Right cardiac atrium (tissue), 5 donors: ENCODE data around the gene COL23A1. TPM values are rescaled to one million over a fixed set of nuclear protein-coding genes. Genes with fewer than 3 reads are reported as not detected.

Experiments used
- ATAC-seq, 2 donors: fragments of 200-7000 bp; cut with Tn5 transposase; one replicate each; pipeline versions ENCODE4 v1.8.0 to v1.9.1; 2020; ENCODE audit warnings: moderate library complexity in 2 of 2, mild to moderate bottlenecking in 1 of 2
- DNase-seq, 3 donors: peaks; one replicate each; pipeline ENCODE4 v3.0.0-alpha.2; 2020
- H3K27ac ChIP-seq: one replicate; pipeline ENCODE4 v1.5.1; 2013; ENCODE audit warnings: mild to moderate bottlenecking, low read length, control low read depth, moderate library complexity
- H3K27me3 ChIP-seq: one replicate; pipeline ENCODE4 v1.6.1; 2013; ENCODE audit not compliant: control insufficient read depth, insufficient read depth
- H3K4me1 ChIP-seq: one replicate; pipeline ENCODE4 v1.6.1; 2013; ENCODE audit warnings: low read length; ENCODE audit not compliant: control insufficient read depth, insufficient read depth
- H3K4me3 ChIP-seq: one replicate; pipeline ENCODE4 v1.5.1; 2013; ENCODE audit warnings: low read length, control low read depth
- H3K9me3 ChIP-seq: one replicate; pipeline ENCODE4 v1.6.1; 2013; ENCODE audit warnings: low read length; ENCODE audit not compliant: control insufficient read depth
- WGBS: extraction: QIAGEN DNeasy Blood & Tissue Kit; methylation state at CpG from one replicate; pipeline ENCODE4 v1.1.7; 2013; 5-methylcytosine and 5-hydroxymethylcytosine counted together
- intact Hi-C, 4 donors: fragments of 100-400 bp; cut with DNase I; formaldehyde crosslinking; loops; one replicate each; pipeline versions ENCODE4 v1.11.0 to v1.14.0; 2022 to 2023
- polyA plus RNA-seq: library from polyadenylated mRNA; stranded (reverse); fragments of 200-250 nt; gene quantifications from one replicate; pipeline ENCODE4 v1.2.3, GENCODE V29; 2013
- total RNA-seq, 4 donors: library from RNA; stranded (reverse); fragmentation: NEBNext Ultra II Directional; extraction: Animal tissue kit (Norgen Biotek cat#: 25700); gene quantifications; one replicate each; pipeline ENCODE4 v1.2.1, GENCODE V29; 2021
- donor health status: healthy with polysubstance abuse.
- donor health status: DM: no; HTN: yes; CAD: no.
- donor health status: DM: no; HTN: no; CAD: no.
- donor health status: DM: no; HTN: yes; CAD: no; lungs with severe emphysema.
- donor health status: DM: yes; HTN: yes; CAD: no.

Gene COL23A1
- total and polyA plus RNA-seq, 5 donors: 2.5 to 13.6 (median 6.3) TPM

DNA sequence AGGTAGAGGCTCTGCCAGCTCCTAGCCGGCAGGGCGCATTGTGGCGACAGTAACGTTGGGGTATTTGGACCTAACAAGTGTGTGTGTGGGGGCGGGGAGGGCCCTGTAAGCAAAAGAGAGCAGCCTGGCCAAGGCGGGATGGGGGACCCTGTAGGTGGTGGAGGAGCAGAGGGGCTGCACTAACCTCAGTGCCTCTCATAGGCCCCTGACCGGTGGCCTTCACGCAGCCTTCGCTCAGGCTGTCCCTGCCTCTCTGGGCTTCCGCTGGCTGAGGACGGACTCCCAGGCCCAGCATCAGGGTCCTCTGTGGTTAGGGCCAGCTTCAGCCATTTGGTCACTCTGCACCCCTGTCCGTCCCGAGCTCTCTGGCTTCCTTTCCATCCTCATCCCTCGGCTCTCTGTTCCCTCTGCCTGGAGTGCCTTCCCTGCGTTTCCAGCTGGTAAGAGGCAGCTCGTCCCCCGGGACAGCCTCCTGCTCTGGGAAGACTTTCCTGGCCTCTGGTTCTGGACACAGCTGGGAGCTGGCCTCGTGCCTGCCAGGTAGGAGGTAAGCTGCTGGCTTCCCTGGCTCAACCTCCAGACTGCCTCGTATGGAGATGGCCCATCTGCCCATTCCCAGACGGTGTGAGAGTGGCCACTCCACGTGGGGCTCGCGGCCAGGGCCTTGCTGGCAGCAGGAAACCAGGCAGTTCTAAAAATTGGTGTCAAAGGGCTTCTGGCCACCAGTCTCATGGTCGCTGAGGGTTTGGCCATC lies 318.3 kb downstream of the COL23A1 start:
- ATAC-seq: no peak
- no peaks in the 10 kb centered on the region for H3K9me3 ChIP-seq
- intact Hi-C loops: no loop called here
- H3K4me3 ChIP-seq: no peak overlapping the region
- DNase-seq: peak in 2 of 3 donors; percentile 26 to 37
- H3K27me3 ChIP-seq: no peaks in the 10 kb centered on the region
- 75% methylated on average over 24 of the region's 24 CpGs for WGBS
- H3K27ac ChIP-seq: no peak overlapping the region
- no peaks in the 10 kb centered on the region for H3K4me1 ChIP-seq

DNA sequence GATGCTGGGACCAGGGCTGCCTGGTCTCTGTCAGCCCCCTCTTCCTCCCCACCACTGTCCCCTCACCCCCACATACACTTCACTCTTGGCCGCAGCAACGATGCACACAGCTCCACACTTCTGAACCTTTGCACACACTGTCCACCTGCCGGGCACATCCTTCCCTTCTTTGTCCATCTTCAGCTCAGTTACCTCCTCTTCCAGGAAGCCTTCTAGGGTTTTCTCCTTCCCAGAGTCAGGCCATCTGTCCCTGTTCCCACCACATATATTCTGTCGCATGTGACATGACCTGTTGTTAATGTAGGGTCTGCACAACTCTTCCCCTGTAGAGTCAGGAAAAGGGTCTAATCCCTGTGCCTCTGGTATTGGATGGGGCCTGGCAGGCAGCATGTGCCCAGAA lies 319.0 kb downstream of the COL23A1 start:
- H3K4me1 ChIP-seq: no peaks in the 10 kb centered on the region
- H3K4me3 ChIP-seq: no peak overlapping the region
- DNase-seq (peak in 1 of 3 donors; percentile 16), ATAC-seq (no peak)
- H3K27ac ChIP-seq: no peak overlapping the region
- no peaks in the 10 kb centered on the region for H3K9me3 ChIP-seq
- H3K27me3 ChIP-seq: no peaks in the 10 kb centered on the region
- intact Hi-C loops: no loop called here
- 85% methylated on average over 4 of the region's 4 CpGs for WGBS

DNA sequence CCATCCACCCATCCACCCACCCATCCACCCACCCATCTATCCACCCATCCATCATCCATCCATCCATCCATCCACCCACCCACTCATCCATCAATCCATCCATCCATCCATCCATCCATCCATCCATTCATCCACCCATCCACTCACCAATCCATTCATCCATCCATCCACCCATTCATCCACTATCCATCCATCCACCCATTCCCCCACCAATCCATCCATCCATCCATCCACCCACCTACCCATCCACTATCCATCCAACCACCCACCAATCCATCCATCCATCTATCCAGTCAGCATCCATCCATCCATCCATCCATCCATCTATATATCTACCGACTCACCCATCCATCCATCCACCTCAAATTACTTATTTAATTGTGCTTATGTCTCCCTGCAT lies 320.7 kb downstream of the COL23A1 start:
- H3K4me1 ChIP-seq: no peaks in the 10 kb centered on the region
- intact Hi-C loops: no loop called here
- no peaks in the 10 kb centered on the region for H3K27me3 ChIP-seq
- no peak overlapping the region for H3K4me3 ChIP-seq
- ATAC-seq (no peak), DNase-seq (no peak)
- H3K27ac ChIP-seq: no peak overlapping the region
- no peaks in the 10 kb centered on the region for H3K9me3 ChIP-seq
- 92% methylated on average over 1 of the region's 1 CpG for WGBS

DNA sequence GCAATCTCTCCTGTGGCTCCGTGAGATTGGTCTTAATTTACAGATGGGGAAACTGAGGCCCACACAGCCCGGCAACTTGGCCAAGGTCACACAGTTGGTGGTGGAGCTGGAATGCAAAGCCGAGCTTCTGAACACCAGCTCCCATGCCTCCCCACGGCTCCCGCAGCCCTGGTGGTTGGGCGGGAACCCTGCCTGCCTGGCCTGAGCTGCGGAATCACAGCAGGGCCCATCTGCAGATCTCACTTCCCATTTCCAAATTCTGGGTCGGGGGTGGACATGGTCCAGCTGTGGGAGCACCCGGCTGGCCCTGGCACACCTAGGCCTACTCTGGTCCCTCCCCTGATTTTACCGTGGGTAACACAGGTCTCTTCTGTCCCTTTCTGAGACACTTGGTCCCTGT lies 322.3 kb downstream of the COL23A1 start:
- Histone ChIP-seq H3K9me3 (no peaks in the 10 kb centered on the region), H3K4me1 (no peaks in the 10 kb centered on the region), H3K27me3 (no peaks in the 10 kb centered on the region), H3K27ac (no peak overlapping the region), H3K4me3 (no peak overlapping the region)
- intact Hi-C loops: no loop called here
- ATAC-seq (no peak), DNase-seq (peak in 1 of 3 donors; percentile 47)
- 83% methylated on average over 10 of the region's 10 CpGs for WGBS

DNA sequence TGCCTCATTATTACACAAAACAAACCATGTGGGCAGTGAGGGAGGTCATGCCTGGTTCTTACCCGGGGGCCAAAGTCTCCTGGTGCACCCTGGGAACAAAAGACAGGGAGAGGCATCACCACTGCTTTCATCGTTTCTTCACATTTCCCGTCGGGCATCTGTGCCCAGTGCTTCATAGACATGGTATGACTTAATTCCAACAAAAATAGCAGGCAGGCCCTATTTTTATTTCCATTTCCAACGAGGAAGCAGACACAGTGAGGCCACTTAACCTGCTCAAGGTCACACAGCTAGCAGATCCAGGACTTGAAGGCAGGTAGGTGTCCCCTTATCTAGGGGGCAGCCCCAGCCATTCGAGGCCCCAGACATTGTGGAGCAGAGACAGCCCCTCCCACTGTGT lies 322.9 kb downstream of the COL23A1 start:
- Histone ChIP-seq H3K9me3 (no peaks in the 10 kb centered on the region), H3K27ac (no peak overlapping the region), H3K4me3 (no peak overlapping the region), H3K4me1 (no peaks in the 10 kb centered on the region), H3K27me3 (no peaks in the 10 kb centered on the region)
- WGBS: 44% methylated on average over 6 of the region's 6 CpGs
- intact Hi-C loops: no loop called here
- DNase-seq: peak in 1 of 3 donors; percentile 15
- ATAC-seq: no peak

DNA sequence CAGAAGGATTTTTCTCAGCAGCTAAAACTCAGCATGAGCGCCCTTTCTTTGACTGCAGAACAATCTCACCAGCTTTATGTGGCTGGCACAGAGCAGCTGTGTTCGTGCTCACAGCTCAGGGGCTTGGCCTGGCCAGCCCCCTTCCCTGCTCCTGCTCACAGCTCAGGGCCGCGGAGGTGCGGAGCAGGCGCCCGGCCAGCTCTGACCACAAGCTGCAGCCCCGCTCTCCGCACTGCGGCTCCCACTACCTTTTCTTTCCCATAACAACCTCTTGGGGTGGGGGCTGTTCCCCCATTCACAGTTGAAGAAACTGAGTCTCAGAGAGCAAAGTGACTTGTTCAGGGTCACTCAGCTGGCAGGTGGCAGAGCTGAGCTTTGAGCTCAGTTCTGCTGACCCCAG lies 323.6 kb downstream of the COL23A1 start:
- no peak for ATAC-seq
- WGBS: 90% methylated on average over 10 of the region's 10 CpGs
- H3K4me1 ChIP-seq: no peaks in the 10 kb centered on the region
- H3K9me3 ChIP-seq: no peaks in the 10 kb centered on the region
- H3K27me3 ChIP-seq: no peaks in the 10 kb centered on the region
- no peak overlapping the region for H3K4me3 ChIP-seq
- H3K27ac ChIP-seq: no peak overlapping the region
- peak in 1 of 3 donors; percentile 20 for DNase-seq
- intact Hi-C loops: no loop called here

DNA sequence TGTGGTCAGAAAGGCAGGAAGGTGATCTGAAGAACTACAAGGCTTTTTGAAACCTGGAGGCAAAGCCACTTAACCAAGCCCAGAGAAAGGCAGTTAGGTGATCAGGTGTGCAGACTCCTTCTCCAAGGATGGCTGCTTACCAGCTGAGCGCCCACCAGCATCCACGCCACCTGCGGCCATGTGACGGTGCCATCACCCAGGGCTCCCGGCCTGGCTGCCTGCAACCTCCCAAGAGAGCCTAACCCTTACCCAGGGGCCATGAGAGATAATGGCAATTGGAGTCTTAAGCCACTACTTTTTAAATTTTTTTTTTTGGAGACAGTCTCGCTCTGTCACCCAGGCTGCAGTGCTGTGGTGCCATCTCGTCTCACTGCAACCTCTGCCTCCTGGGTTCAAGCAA lies 324.4 kb downstream of the COL23A1 start:
- Histone ChIP-seq H3K27me3 (no peaks in the 10 kb centered on the region), H3K9me3 (no peaks in the 10 kb centered on the region), H3K27ac (no peak overlapping the region), H3K4me3 (no peak overlapping the region), H3K4me1 (no peaks in the 10 kb centered on the region)
- ATAC-seq (no peak), DNase-seq (peak in 2 of 3 donors; percentile 4 to 33)
- intact Hi-C loops: no loop called here
- WGBS: 86% methylated on average over 7 of the region's 7 CpGs

DNA sequence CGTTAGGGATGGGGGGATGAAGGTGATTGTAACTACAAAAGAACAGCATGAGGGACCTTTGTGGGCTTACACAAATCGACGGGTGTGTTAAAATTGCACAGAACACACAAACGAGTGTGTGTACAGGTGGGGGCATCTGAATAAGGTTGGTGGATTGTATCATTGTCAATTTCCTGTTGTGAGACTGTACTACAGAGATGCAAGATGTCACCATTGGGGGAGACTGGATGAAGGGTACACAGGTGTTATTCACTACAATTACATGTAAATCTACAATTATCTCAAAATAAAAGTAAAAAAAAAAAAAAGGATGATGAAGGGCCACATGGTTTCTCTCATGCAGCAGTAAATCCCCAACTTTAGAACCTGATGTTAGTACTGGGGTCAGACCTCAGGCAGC lies 326.1 kb downstream of the COL23A1 start:
- intact Hi-C loops: no loop called here
- Histone ChIP-seq H3K27ac (no peak overlapping the region), H3K4me3 (no peak overlapping the region), H3K27me3 (no peaks in the 10 kb centered on the region), H3K9me3 (no peaks in the 10 kb centered on the region), H3K4me1 (no peaks in the 10 kb centered on the region)
- WGBS: 91% methylated on average over 4 of the region's 4 CpGs
- no peak for DNase-seq
- ATAC-seq: no peak

DNA sequence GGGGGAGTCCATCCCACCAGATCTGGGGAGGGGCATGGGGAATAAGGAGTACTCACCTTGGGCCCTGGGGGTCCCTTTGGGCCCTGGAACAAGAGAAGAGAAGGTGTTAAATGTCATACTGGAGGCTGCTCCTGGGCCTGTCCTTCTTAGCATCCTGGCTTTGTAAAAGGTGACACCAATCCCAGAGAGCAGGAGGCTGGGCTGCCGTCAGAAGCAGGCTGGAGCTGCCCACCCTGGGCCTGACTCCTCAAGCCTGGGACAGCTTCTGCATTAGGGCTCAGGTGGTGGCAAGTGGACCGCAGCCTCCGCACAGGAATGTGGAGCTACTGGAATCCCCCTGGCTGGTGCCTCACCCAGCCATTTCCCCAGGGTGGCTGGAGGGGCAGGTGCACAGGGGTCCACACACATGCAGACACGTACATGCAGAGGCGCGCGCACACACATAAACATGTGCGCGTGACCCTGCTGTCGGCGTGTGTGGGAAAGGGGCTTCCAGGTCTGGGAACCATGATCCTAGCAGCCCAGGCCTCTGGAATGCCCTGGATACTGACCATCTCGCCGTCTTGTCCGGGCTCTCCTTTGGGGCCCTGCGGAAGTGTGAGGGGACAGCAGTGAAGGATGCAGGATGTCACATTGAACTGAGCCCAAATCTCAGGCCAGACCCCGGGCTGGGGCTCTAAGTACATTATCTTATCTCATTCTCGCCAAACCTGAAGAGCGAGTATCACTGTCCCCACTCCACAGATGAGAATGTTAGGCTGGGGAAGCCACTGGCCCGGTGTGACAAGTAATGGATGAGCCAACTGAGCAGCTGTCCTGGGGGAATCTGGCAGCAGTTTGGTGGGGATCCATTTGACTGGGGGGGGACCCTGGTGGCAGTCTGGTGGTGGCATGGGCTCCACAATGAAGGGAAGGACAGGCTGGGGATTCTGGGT lies 328.3 kb downstream of the COL23A1 start:
- Histone ChIP-seq H3K4me3 (no peak overlapping the region), H3K4me1 (no peaks in the 10 kb centered on the region), H3K27ac (no peak overlapping the region), H3K9me3 (no peaks in the 10 kb centered on the region), H3K27me3 (no peaks in the 10 kb centered on the region)
- WGBS: 80% methylated on average over 19 of the region's 19 CpGs
- no peak for ATAC-seq
- intact Hi-C loops: no loop called here
- DNase-seq: peak in 2 of 3 donors; percentile 18 to 23

DNA sequence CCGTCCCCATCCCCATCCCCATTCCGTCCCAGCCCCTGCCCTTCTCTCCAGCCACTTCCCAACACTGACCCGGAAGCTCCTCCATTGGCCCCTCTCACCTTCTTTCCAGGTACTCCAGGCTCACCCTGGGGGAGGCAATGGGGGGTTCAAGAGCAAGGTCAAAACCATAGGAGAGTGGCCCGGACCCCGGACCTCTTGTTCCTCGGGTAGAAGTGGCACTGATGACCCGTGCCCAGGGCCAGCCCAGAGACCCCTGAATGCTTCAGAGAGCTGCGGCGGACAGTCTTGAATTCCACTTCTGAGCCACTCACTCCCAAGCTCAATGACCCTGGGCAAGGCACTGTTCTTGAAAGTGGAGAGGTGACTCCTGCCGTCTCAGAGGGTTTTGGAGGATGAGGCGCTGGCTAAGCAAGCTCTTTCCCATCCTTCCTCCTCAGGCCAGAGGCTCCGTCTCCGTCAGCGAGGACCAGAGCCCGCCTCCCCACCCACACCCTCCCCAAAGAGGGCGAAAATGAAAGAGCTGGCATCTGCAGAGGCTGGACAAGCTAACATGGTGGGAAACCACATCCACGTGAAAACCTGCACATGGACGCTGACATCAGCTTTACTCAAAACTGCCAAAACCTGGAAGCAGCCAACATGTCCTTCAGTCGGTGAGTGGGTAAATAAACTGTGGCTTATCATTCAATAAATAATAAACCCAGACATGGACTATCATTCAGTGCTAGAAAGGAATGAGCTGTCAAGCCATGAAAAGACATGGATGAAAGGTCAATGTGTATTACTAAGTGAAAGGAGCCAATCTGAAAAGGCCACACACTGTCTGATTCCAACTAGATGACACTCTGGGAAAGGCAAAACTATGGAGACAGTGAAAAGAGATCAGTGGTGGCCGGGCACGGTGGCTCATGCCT lies 330.3 kb downstream of the COL23A1 start:
- DNase-seq (peak in 1 of 3 donors; percentile 37), ATAC-seq (no peak)
- WGBS: 83% methylated on average over 21 of the region's 21 CpGs
- intact Hi-C loops: no loop called here
- no peaks in the 10 kb centered on the region for H3K9me3 ChIP-seq
- H3K27me3 ChIP-seq: no peaks in the 10 kb centered on the region
- H3K4me1 ChIP-seq: no peaks in the 10 kb centered on the region
- H3K27ac ChIP-seq: no peak overlapping the region
- no peak overlapping the region for H3K4me3 ChIP-seq
